HPDE6-E6E7 (cell line): ENCODE results near the gene ANKRD44.

Experiments
- DNase-seq: peaks from one replicate; pipeline ENCODE4 v3.0.0; 2011; ENCODE audit warnings: missing footprints; ENCODE audit errors: extremely low spot score

ANKRD44 gene

GRCh38 chr2:197179744-197180498 is 130.7 kb downstream of the ANKRD44 start:
- DNase-seq, result no peak

- DNase-seq, result no peak
These were observed 134.1 kb downstream of the ANKRD44 start for GRCh38 chr2:197176522-197176921.

- DNase-seq, result no peak
These were observed 136.0 kb downstream of the ANKRD44 start for GRCh38 chr2:197174539-197175094.

GRCh38 chr2:197171582-197171981 is 139.0 kb downstream of the ANKRD44 start:
- no peak for DNase-seq

- no peak for DNase-seq
These were observed 140.4 kb downstream of the ANKRD44 start for GRCh38 chr2:197170208-197170607.

- peak; percentile 26 for DNase-seq
These were observed 141.9 kb downstream of the ANKRD44 start for GRCh38 chr2:197168705-197169104.

GRCh38 chr2:197167608-197168314 is 142.8 kb downstream of the ANKRD44 start:
- no peak for DNase-seq

GRCh38 chr2:197165020-197165419 is 145.6 kb downstream of the ANKRD44 start:
- DNase-seq, result no peak

GRCh38 chr2:197164141-197164754 is 146.3 kb downstream of the ANKRD44 start:
- DNase-seq, result no peak

GRCh38 chr2:197163712-197164140 is 146.9 kb downstream of the ANKRD44 start:
- no peak for DNase-seq

GRCh38 chr2:197161774-197162173 is 148.8 kb downstream of the ANKRD44 start:
- no peak for DNase-seq

- DNase-seq, result no peak
These were observed 150.8 kb downstream of the ANKRD44 start for GRCh38 chr2:197159661-197160211.

GRCh38 chr2:197158591-197159550 is 151.7 kb downstream of the ANKRD44 start:
- no peak for DNase-seq

- no peak for DNase-seq
These were observed 152.6 kb downstream of the ANKRD44 start for GRCh38 chr2:197157879-197158537.

GRCh38 chr2:197156771-197157170 is 153.8 kb downstream of the ANKRD44 start:
- no peak for DNase-seq

GRCh38 chr2:197152451-197153228 is 157.9 kb downstream of the ANKRD44 start:
- no peak for DNase-seq

- no peak for DNase-seq
These were observed 161.0 kb downstream of the ANKRD44 start for GRCh38 chr2:197149546-197149945.

GRCh38 chr2:197148401-197148800 is 162.2 kb downstream of the ANKRD44 start:
- no peak for DNase-seq

GRCh38 chr2:197147942-197148341 is 162.6 kb downstream of the ANKRD44 start:
- DNase-seq, result no peak

- no peak for DNase-seq
These were observed 163.6 kb downstream of the ANKRD44 start for GRCh38 chr2:197146995-197147394.
